ENCODE data around the gene SERPINE2. TPM values are rescaled to one million over a fixed set of nuclear protein-coding genes. Genes with fewer than 3 reads are reported as not detected.

SERPINE2 gene
- total RNA-seq, 6 experiments from 2014 or later, result 1.2 to 5.1 (median 2.1) TPM

DNA sequence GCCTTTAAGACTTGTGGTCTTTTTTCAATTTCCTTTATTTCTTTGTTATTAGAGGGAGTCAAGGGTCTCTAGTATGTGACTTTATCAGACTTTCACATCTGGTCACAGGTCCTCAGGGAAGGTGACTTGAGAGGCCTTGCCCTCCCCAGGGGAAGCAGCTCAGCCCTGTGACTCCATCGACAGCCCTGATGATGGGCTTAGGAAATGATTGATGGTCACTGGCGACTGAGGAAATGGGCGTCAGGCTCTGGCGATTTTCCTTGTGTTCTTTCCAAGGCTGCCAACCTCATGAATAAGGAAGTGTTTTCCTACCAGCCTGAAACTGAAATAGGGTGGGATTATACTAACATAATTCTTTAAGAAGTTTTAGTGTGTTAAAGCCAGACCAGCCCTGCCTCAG lies 21.1 kb downstream of the SERPINE2 start:
- 64% methylated on average over 4 of the region's 4 CpGs for WGBS (ENCODE audit: insufficient coverage, low coverage, low lambda C conversion rate, missing lambda C conversion rate)
- TF ChIP-seq POLR2A (IDR thresholded peaks at IDR 0.05), result no peak
- TF ChIP-seq, protein P1, sequence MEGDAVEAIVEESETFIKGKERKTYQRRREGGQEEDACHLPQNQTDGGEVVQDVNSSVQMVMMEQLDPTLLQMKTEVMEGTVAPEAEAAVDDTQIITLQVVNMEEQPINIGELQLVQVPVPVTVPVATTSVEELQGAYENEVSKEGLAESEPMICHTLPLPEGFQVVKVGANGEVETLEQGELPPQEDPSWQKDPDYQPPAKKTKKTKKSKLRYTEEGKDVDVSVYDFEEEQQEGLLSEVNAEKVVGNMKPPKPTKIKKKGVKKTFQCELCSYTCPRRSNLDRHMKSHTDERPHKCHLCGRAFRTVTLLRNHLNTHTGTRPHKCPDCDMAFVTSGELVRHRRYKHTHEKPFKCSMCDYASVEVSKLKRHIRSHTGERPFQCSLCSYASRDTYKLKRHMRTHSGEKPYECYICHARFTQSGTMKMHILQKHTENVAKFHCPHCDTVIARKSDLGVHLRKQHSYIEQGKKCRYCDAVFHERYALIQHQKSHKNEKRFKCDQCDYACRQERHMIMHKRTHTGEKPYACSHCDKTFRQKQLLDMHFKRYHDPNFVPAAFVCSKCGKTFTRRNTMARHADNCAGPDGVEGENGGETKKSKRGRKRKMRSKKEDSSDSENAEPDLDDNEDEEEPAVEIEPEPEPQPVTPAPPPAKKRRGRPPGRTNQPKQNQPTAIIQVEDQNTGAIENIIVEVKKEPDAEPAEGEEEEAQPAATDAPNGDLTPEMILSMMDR (IDR thresholded peaks at IDR 0.05), result no peak
- H3K27ac ChIP-seq, result no peak overlapping the region
- DNase-seq (no peak), ATAC-seq (no peak)
- H3K9me3 ChIP-seq, result no peaks in the 10 kb centered on the region
- no peaks in the 10 kb centered on the region for H3K27me3 ChIP-seq
- intact Hi-C loops (cut with DNase I), result no loop called here
- H3K36me3 ChIP-seq, result no peaks in the 10 kb centered on the region
- H3K4me3 ChIP-seq, result no peak overlapping the region
- H3K4me1 ChIP-seq, result no peaks in the 10 kb centered on the region

DNA sequence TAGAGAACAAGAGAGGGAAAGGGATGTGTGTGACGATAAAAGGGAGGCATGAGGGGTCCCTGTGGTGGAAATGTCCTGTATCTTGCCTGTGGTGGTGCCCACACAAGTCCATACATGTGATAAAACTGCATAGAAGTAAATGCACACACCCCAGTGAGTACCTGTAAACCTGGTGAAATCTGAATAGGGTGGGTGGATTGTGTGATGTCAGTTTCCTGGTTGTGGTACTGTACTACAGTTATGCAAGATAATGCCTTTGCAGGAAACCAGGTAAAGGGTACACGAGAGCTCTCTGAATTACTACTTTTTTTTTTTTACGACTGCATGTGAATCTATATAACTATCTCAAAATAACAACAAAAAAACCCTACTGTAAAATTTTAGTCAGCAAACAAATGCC lies 22.1 kb downstream of the SERPINE2 start:
- no peak overlapping the region for H3K27ac ChIP-seq
- no peak for TF ChIP-seq POLR2A (IDR thresholded peaks at IDR 0.05)
- TF ChIP-seq, protein P1 (IDR thresholded peaks at IDR 0.05), result no peak
- no peak overlapping the region for H3K4me3 ChIP-seq
- H3K9me3 ChIP-seq, result no peaks in the 10 kb centered on the region
- no peaks in the 10 kb centered on the region for H3K36me3 ChIP-seq
- no peak for DNase-seq
- intact Hi-C loops (cut with DNase I), result no loop called here
- H3K27me3 ChIP-seq, result no peaks in the 10 kb centered on the region
- ATAC-seq, result no peak
- H3K4me1 ChIP-seq, result no peaks in the 10 kb centered on the region
- WGBS (ENCODE audit: insufficient coverage, low coverage, low lambda C conversion rate, missing lambda C conversion rate), result 38% methylated on average over 3 of the region's 3 CpGs

DNA sequence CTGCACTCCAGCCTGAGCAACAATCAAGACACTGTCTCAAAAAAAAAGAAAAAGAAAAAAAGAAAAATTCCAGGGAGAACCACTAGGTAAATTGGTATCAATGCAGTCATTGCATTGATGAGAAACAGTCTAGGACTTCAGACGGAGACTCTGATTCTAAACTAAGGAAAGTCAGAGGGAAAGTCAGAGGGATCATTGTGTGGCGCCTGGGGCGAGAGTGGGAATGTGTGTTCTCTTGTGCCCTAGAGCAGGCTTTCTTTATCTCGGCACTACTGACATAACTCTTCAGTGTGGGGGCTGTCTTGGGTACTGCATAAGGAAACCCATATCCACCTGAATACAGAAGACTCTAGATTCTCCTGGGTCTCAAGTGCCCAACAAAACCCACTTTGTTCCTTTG lies 24.8 kb downstream of the SERPINE2 start:
- no peaks in the 10 kb centered on the region for H3K36me3 ChIP-seq
- no peaks in the 10 kb centered on the region for H3K27me3 ChIP-seq
- no peak overlapping the region for H3K4me3 ChIP-seq
- H3K4me1 ChIP-seq, result no peaks in the 10 kb centered on the region
- no peak for ATAC-seq
- 83% methylated on average over 1 of the region's 4 CpGs for WGBS (ENCODE audit: insufficient coverage, low coverage, low lambda C conversion rate, missing lambda C conversion rate)
- no peak for DNase-seq
- H3K9me3 ChIP-seq, result no peaks in the 10 kb centered on the region
- intact Hi-C loops (cut with DNase I), result no loop called here
- TF ChIP-seq, protein P1 (IDR thresholded peaks at IDR 0.05), result no peak
- no peak for TF ChIP-seq POLR2A (IDR thresholded peaks at IDR 0.05)
- no peak overlapping the region for H3K27ac ChIP-seq

DNA sequence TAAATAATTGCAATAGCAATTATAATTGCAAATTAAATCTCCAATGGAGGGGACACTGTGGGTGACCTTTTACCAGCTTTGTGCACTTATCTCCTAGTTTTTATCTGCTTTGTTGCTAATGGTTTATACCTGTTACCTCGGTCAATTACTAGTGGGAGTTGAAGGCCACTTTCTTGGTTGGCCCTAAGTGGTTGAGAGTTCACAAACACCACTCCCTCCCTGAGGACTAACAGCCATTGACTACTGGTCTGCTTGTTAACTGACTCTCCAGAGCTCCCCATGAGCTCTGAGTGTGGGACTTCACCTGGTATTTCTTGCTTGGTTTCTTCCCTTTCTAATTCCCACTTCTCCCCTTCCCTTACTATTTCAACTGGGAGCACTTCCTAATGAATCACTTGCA lies 27.2 kb downstream of the SERPINE2 start:
- Histone ChIP-seq H3K9me3 (no peaks in the 10 kb centered on the region), H3K27ac (no peak overlapping the region), H3K36me3 (no peaks in the 10 kb centered on the region), H3K27me3 (no peaks in the 10 kb centered on the region), H3K4me3 (no peak overlapping the region), H3K4me1 (peaks cover 0 to 8% (median 0%) of the 10 kb centered on the region in 4 donors)
- intact Hi-C loops (cut with DNase I), result no loop called here
- no peak for TF ChIP-seq POLR2A (IDR thresholded peaks at IDR 0.05)
- TF ChIP-seq, protein P1 (IDR thresholded peaks at IDR 0.05), result no peak
- ATAC-seq, result no peak
- WGBS (ENCODE audit: insufficient coverage, low coverage, low lambda C conversion rate, missing lambda C conversion rate), result 100% methylated on average over 1 of the region's 1 CpG
- DNase-seq, result no peak
